Stomach smooth muscle (tissue), 2 donors: ENCODE results near the gene SEZ6L2.

Source experiments
- H3K27ac ChIP-seq: one replicate; pipeline ENCODE4 v1.7.0; 2013; ENCODE audit warnings: mild to moderate bottlenecking, low read length, inconsistent platforms
- H3K27me3 ChIP-seq, 2 donors: one replicate each; pipeline ENCODE4 v1.7.0; 2013; ENCODE audit warnings: low read length in 2 of 2; ENCODE audit not compliant: insufficient read depth in 2 of 2, control insufficient read depth in 1 of 2
- H3K36me3 ChIP-seq, 2 donors: one replicate each; pipeline ENCODE4 v1.7.0; 2013; ENCODE audit warnings: low read length in 2 of 2; ENCODE audit not compliant: control insufficient read depth in 2 of 2, insufficient read depth in 2 of 2
- H3K4me1 ChIP-seq: one replicate; pipeline ENCODE4 v1.7.0; 2013; ENCODE audit warnings: low read length; ENCODE audit not compliant: control insufficient read depth, insufficient read depth
- H3K4me3 ChIP-seq, 2 donors: one replicate each; pipeline ENCODE4 v1.7.0; 2013; ENCODE audit warnings: low read length in 2 of 2
- H3K9ac ChIP-seq, 2 donors: one replicate each; pipeline ENCODE4 v1.7.0; 2013; ENCODE audit warnings: low read length in 2 of 2, mild to moderate bottlenecking in 1 of 2
- H3K9me3 ChIP-seq, 2 donors: one replicate each; pipeline ENCODE4 v1.7.0; 2013; ENCODE audit warnings: low read length in 2 of 2; ENCODE audit not compliant: control insufficient read depth in 2 of 2
- donor health status: healthy.
- donor health status: Pancreatic carcinoma.

SEZ6L2 gene

DNA sequence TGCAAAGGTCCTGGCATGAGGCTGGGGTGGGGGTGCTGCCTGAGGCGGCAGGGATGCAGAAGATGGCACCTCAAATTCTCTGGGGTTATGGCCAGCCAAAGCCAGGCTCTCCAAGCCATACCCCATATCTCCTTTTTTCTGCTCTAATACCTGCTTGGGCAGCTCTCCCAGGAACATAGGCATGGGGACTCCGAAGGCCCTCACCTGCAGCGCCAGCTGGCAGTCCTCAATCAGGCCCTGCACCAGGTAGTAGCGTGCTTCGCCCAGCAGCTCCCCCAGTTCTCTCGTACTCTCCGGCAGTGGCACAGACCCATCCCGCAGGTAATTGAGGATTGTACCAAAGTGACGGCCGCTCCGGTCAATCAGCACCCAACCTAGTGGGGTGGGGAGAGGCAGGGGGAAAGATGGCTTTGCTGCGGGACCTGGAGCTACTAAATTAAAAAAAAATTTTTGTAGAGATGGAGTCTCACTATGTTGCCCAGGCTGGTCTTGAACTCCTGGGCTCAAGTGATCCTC is 23.7 kb upstream of the SEZ6L2 start:
- peaks cover 20% of the 10 kb centered on the region for H3K4me1 ChIP-seq
- H3K9ac ChIP-seq: no peak overlapping the region
- no peaks in the 10 kb centered on the region for H3K9me3 ChIP-seq
- peaks cover 5 to 13% of the 10 kb centered on the region in 2 donors for H3K36me3 ChIP-seq
- no peaks in the 10 kb centered on the region for H3K27me3 ChIP-seq
- no peak overlapping the region for H3K4me3 ChIP-seq
- H3K27ac ChIP-seq: no peak overlapping the region

DNA sequence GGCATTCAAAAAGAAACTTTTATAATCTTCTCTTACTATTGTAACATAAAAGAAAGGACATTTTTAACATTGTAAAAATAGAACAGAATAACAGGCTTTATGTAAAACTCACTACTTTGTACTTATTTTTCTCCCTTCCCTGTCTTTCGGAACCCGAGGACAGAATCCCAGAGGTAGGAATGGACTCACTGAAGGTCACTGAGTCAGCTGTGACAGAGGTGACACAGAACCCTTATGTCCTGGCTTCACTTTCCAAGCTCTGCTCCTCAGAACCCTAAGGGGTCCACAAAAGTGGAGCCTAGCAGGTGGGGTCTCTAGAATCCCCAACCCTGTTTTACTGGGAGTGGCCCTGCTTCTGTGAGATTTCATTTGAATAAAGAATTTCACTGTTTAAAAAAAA is 23.0 kb upstream of the SEZ6L2 start:
- Histone ChIP-seq H3K9me3 (no peaks in the 10 kb centered on the region), H3K36me3 (peaks cover 5 to 13% of the 10 kb centered on the region in 2 donors), H3K27me3 (no peaks in the 10 kb centered on the region), H3K27ac (no peak overlapping the region), H3K4me3 (no peak overlapping the region), H3K4me1 (peaks cover 17% of the 10 kb centered on the region), H3K9ac (no peak overlapping the region)

DNA sequence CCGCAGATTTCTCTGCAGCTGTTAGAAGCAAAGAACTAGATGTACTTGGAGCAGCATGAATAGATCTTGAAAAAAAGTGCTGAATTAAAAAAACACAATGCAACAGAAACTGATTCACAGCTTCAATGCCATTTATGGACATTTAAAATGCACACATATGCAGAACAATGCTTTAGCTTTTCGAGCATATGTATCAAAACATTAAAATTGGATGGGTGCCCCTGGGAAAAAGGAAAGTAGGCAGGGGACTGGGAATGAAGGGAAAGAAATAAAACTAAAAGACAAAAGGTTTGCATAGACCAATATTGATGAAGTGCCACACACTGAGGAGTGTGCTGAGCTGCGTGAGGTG is 21.7 kb upstream of the SEZ6L2 start:
- H3K36me3 ChIP-seq: peaks cover 8 to 13% of the 10 kb centered on the region in 2 donors
- no peaks in the 10 kb centered on the region for H3K9me3 ChIP-seq
- H3K27me3 ChIP-seq: no peaks in the 10 kb centered on the region
- H3K27ac ChIP-seq: no peak overlapping the region
- no peak overlapping the region for H3K4me3 ChIP-seq
- peaks cover 7% of the 10 kb centered on the region for H3K4me1 ChIP-seq
- no peak overlapping the region for H3K9ac ChIP-seq

DNA sequence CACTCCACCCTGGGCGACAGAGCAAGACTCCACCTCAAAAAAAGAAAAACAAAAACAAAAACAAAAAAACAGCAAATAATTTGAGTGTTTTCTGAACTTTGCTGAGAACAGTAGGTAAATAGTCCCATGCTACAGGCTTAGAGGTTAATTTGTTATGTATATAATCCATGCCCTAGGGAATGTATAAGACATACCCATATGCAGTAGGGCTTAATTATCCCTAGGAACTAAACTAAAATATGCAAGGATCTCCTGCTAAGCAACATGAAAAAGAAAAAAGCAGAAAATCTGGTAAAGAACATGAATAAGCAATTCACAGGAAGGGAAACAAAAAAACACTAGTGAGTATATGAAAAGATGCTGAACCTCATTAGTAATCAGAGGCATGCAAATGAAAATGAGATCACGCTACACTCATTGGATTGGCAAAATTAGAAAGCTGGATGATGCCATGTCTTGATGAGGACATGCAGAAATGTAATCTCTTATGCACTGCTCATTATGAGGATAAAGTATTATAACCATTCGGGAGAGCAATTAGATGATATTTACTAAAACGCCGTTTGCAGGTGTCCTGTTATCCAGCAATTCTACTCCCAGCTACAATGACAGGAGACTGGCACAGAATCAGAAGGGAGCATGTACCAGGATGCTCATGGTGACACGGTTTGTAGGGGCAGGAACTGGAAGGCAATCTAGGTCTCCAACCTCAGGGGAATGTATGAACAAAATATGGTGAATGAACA is 21.1 kb upstream of the SEZ6L2 start:
- H3K27me3 ChIP-seq: no peaks in the 10 kb centered on the region
- H3K36me3 ChIP-seq: peaks cover 8 to 13% of the 10 kb centered on the region in 2 donors
- peaks cover 6% of the 10 kb centered on the region for H3K4me1 ChIP-seq
- H3K27ac ChIP-seq: no peak overlapping the region
- no peaks in the 10 kb centered on the region for H3K9me3 ChIP-seq
- H3K9ac ChIP-seq: no peak overlapping the region
- H3K4me3 ChIP-seq: no peak overlapping the region

DNA sequence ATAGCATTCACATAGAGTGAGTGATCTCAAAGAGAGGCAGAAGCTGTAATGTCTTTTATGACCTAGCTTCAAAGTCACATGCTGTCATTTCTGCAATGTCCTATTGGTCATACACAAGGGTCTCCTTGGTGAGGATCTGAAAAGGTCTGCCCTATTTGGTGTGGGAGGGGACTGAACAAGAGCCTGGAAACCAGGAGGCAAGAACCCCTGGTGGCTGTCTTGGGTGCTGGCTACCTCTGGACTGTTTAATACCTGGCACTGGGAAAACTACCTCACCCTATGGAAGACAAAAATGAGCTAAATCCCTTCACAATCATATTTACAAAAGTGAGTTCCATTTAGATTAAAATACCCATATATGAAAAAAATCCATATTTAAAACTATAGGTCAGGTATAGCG is 17.6 kb upstream of the SEZ6L2 start:
- Histone ChIP-seq H3K36me3 (peaks cover 6 to 13% of the 10 kb centered on the region in 2 donors), H3K27ac (no peak overlapping the region), H3K4me3 (no peak overlapping the region), H3K9me3 (no peaks in the 10 kb centered on the region), H3K9ac (no peak overlapping the region), H3K4me1 (no peaks in the 10 kb centered on the region), H3K27me3 (no peaks in the 10 kb centered on the region)

DNA sequence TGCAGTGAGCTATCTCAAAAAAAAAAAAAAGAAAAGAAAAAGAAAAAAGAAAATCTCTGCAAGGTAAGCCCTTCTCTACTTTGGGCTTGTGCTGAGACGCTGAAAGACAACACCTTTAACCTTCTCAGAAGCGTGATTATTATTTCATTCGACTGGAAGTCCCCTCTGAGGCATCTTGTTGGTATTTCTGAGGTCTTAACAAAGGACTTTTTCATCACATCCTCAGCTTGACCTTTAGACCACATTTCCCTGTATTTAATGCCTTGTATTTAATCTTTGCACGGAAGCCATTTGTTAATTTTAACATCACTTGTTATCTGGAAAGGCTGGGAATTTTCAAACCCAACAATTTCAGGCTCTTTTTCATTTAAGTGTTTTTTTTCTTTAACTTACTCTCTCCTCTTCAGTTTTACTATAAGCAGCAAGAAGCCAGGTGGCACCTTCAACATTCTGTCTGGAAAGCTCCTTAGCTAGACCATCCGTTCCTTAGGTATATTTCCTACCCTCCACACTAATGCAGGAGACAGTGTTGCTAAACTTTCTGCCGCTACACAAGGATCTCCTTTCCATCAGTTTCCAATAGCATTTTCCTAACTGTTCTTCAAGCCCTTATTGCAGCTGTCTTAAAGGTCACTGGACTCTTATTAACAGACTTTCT is 16.4 kb upstream of the SEZ6L2 start:
- no peaks in the 10 kb centered on the region for H3K27me3 ChIP-seq
- H3K4me1 ChIP-seq: no peaks in the 10 kb centered on the region
- H3K27ac ChIP-seq: no peak overlapping the region
- H3K4me3 ChIP-seq: no peak overlapping the region
- peaks cover 5 to 6% of the 10 kb centered on the region in 2 donors for H3K36me3 ChIP-seq
- no peaks in the 10 kb centered on the region for H3K9me3 ChIP-seq
- H3K9ac ChIP-seq: no peak overlapping the region

DNA sequence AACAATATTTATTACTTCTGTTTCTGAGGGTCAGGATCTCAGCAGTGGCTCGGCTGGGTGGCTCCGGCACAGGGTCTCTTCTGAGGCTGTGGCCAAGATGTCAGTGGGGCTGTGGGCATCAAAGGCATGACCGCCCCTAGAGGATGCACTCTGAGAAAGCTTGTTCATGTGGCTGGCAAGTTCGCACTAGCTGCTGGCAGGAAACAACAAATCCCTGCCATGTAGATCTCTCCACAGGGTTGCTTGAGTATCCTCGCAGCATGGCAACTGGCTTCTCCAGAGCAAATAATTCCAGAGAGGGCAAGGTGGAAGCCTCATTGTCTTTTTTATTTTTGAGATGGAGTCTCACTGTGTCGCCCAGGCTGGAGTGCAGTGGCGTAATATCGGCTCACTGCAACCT is 14.2 kb upstream of the SEZ6L2 start:
- no peaks in the 10 kb centered on the region for H3K27me3 ChIP-seq
- no peak overlapping the region for H3K4me3 ChIP-seq
- peaks cover 0 to 3% of the 10 kb centered on the region in 2 donors for H3K36me3 ChIP-seq
- no peak overlapping the region for H3K27ac ChIP-seq
- no peaks in the 10 kb centered on the region for H3K9me3 ChIP-seq
- no peaks in the 10 kb centered on the region for H3K4me1 ChIP-seq
- H3K9ac ChIP-seq: no peak overlapping the region

DNA sequence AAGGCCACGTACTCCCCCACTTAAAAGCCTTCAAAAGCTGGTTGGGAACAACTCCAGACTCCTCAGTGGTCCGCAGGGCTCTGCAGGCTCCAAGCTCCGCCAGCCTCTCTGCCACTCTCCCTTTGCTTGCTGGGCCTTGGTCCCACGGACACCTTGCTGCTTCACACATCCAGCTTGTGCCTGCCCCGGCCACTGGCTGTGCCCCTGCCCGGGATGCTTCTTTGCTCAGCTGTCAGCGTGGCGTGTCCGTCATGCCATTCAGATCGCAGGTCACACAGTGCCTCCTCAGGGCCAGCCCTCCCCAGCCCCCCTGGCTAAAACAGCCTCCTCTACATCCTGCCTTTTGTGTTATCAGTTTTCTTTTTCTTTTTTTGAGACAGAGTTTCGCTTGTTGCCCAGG is 12.7 kb upstream of the SEZ6L2 start:
- Histone ChIP-seq H3K4me1 (no peaks in the 10 kb centered on the region), H3K27me3 (no peaks in the 10 kb centered on the region), H3K9me3 (no peaks in the 10 kb centered on the region), H3K27ac (no peak overlapping the region), H3K9ac (no peak overlapping the region), H3K36me3 (peaks cover 0 to 3% of the 10 kb centered on the region in 2 donors), H3K4me3 (no peak overlapping the region)

DNA sequence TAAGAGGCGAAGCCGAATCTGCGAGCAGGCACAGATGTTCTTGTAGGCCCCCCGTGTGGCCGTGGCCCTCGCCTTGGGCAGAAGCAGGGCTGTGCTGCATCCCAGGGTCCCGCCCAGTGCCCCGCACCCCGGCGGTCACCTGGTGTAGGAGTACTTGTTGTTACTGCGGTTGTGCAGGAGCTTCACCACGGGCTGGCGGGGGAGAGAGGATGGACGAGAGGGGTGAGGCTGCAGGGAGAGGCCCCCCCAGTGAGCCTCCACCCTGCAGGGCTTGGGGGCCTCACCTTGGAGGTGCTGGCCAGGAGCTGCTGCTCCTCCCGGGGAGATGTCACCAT is 12.3 kb upstream of the SEZ6L2 start:
- Histone ChIP-seq H3K4me1 (no peaks in the 10 kb centered on the region), H3K36me3 (no peaks in the 10 kb centered on the region), H3K4me3 (no peak overlapping the region), H3K9ac (no peak overlapping the region), H3K27ac (no peak overlapping the region), H3K27me3 (no peaks in the 10 kb centered on the region), H3K9me3 (no peaks in the 10 kb centered on the region)

DNA sequence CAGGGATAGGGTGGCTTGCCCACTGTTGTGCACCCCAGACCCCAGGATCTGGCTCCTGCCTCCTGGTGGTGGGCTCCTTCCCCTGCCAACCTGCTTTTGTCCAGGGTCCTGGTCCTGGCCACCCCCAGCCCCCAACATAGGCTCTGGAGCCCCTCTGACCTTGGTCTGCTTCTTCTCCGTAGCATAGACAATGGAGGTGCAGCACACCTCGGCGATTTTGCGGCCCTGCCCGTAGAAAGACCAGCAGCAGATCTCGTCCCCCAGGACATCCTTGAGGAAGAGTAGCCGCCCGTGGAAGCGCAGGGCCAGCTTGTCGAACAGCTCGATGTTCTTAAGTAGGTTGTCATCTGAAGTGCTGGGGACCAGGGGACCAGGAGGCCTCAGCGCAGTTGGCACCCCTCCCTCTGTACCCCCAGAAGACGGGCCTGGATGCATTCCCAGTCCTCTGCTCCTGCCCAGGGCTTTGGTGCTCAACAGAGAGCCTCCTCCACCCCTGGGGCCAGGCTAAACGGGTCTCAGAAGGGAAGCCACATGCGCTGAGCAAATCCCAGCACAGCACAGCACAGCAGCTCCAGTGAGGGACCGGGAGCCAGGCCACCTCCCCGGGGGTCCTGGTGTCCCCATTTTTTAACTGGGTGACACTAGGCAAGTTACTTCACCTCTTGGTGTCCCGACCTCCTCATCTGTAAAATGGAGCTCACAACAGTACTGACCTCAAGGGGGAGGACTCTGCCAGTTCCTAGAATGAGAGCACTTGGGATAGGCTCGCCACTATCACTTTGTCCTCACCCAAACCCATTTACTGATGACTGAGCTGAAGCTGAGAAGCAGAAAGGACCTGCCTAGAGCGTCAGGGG is 11.7 kb upstream of the SEZ6L2 start:
- no peaks in the 10 kb centered on the region for H3K4me1 ChIP-seq
- H3K27ac ChIP-seq: no peak overlapping the region
- H3K36me3 ChIP-seq: no peaks in the 10 kb centered on the region
- H3K9me3 ChIP-seq: no peaks in the 10 kb centered on the region
- no peak overlapping the region for H3K4me3 ChIP-seq
- no peak overlapping the region for H3K9ac ChIP-seq
- H3K27me3 ChIP-seq: no peaks in the 10 kb centered on the region
